PC-9 (cell line): ENCODE results near the gene ZCCHC14. TPM values are rescaled to one million over a fixed set of nuclear protein-coding genes. Genes with fewer than 3 reads are reported as not detected.
A peak's percentile ranks its signal among the peaks of the same experiment; 100 is the strongest.
"Not testable (repeated sequence)": the region's sequence is repeated elsewhere in the genome, so short reads cannot be mapped to it uniquely, and the experiment has no call there.

ENCODE experiments used
- BruUV-seq: library from RNA; stranded (reverse); fragments of 400-500 nt; replicated peaks from 2 replicates; lab custom pipeline; 2021; lab: Mats Ljungman, UMichigan
- CTCF ChIA-PET: fragments of 300-600 bp; sonication (Branson Sonifier 250); formaldehyde crosslinking; loops from one replicate; lab custom pipeline; 2022; ENCODE audit warnings: antibody characterized with exemption; lab: Charles Lee
- POLR2A ChIA-PET: fragments of 300-600 bp; sonication (Branson Sonifier 250); formaldehyde crosslinking; loops from one replicate; lab custom pipeline; 2022; ENCODE audit warnings: antibody characterized with exemption; ENCODE audit not compliant: unreplicated experiment; lab: Charles Lee
- DNase-seq, 2 experiments: peaks; one replicate each; pipeline versions ENCODE4 v3.0.0 to v3.0.0-alpha.2; 2015 to 2022; ENCODE audit warnings: mixed read lengths in 1 of 2
- H2AFZ ChIP-seq: fragments of 200-600 bp; sonication (generic); 2 replicates; pipeline ENCODE4 v1.8.1; 2017; ENCODE audit warnings: antibody characterized with exemption
- H3F3A ChIP-seq: fragments of 200-600 bp; sonication (generic); 2 replicates; pipeline ENCODE4 v1.8.1; 2017; ENCODE audit warnings: antibody characterized with exemption, mild to moderate bottlenecking, low read depth; ENCODE audit not compliant: insufficient read depth
- H3K27ac ChIP-seq: fragments of 200-600 bp; sonication (generic); 2 replicates; pipeline ENCODE4 v1.6.1; 2016; ENCODE audit warnings: mixed run types
- H3K27me3 ChIP-seq: fragments of 200-600 bp; sonication (generic); 2 replicates; pipeline ENCODE4 v1.6.1; 2016; ENCODE audit warnings: low read depth, mixed run types; ENCODE audit not compliant: insufficient read depth
- H3K36me3 ChIP-seq: fragments of 200-600 bp; sonication (generic); 2 replicates; pipeline ENCODE4 v1.6.1; 2016; ENCODE audit warnings: low read depth, mixed run types
- H3K4me1 ChIP-seq: fragments of 200-600 bp; sonication (generic); replicated peaks from 2 replicates; pipeline ENCODE4 v1.6.1; 2016; ENCODE audit warnings: mixed run types; ENCODE audit not compliant: insufficient read depth
- H3K4me2 ChIP-seq: fragments of 200-600 bp; sonication (generic); 2 replicates; pipeline ENCODE4 v1.6.1; 2017; ENCODE audit warnings: mixed run types
- H3K4me3 ChIP-seq: fragments of 200-600 bp; sonication (generic); 2 replicates; pipeline ENCODE4 v1.6.1; 2016; ENCODE audit warnings: mixed run types
- H3K79me2 ChIP-seq: fragments of 200-600 bp; sonication (generic); 2 replicates; pipeline ENCODE4 v1.6.1; 2017; ENCODE audit warnings: low read depth, mixed run types
- H3K9me2 ChIP-seq: fragments of 200-600 bp; sonication (generic); 2 replicates; pipeline ENCODE4 v1.8.1; 2017; ENCODE audit warnings: mild to moderate bottlenecking; ENCODE audit not compliant: insufficient read depth
- H3K9me3 ChIP-seq: fragments of 200-600 bp; sonication (generic); 2 replicates; pipeline ENCODE4 v1.8.1; 2016; ENCODE audit warnings: low read depth; ENCODE audit not compliant: insufficient read depth
- H4K20me1 ChIP-seq: fragments of 200-600 bp; sonication (generic); 2 replicates; pipeline ENCODE4 v1.8.1; 2017; ENCODE audit not compliant: insufficient read depth
- EZH2 ChIP-seq: fragments of 200-600 bp; sonication (generic); IDR thresholded peaks from 2 replicates; pipeline ENCODE4 v1.8.0; 2017; ENCODE audit warnings: antibody characterized with exemption, low read depth
- intact Hi-C: fragments of 100-400 bp; cut with micrococcal nuclease; formaldehyde crosslinking; loops from one replicate; pipeline ENCODE4 v1.10.0; 2022; ENCODE audit not compliant: unreplicated experiment
- total RNA-seq: library from RNA; stranded (reverse); gene quantifications from 2 replicates; pipeline ENCODE4 v1.2.3, GENCODE V29; 2021
- TF ChIP-seq, protein P1 (sequence below): fragments of 200-600 bp; sonication (generic); conservative IDR thresholded peaks from 2 replicates; pipeline ENCODE4 v1.6.1; 2017; ENCODE audit warnings: mixed run types, antibody characterized with exemption, mild to moderate bottlenecking, moderate library complexity

Gene ZCCHC14
- total RNA-seq, 1 experiment from 2014 or later, result 17.9 TPM

DNA sequence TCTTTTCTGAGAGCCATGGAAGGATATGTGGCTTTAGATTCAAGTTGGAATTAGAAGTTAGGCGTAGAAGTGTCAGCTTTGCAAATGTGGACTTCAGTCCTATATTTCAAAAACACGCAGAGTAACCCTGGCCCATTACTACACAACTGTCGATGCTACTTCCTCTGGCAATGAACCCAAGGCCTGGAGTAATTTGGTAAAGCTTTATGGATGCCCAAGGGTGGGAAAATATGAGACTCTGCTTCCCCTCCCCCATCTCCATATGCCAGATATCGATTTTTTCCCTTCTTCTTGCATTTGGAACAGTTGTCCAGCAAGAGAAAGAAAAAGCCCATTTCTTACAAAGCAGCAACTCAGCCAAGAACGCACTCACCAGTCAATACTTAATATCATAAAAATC, 103.6 kb downstream of the ZCCHC14 start:
- H3K27me3 ChIP-seq, result no peaks in the 10 kb centered on the region
- H3K79me2 ChIP-seq, result peaks cover 16% of the 10 kb centered on the region
- no peaks in the 10 kb centered on the region for H3K36me3 ChIP-seq
- peaks cover 43% of the 10 kb centered on the region for H3K4me1 ChIP-seq
- CTCF ChIA-PET, result interaction anchor here (1.1 kb wide), 1 partner anchor 186 kb away, joined by 8 read pairs; no protein-coding TSS in a partner anchor
- DNase-seq, result no peak
- peak overlapping the region; percentile 57 for H3K4me2 ChIP-seq
- POLR2A ChIA-PET, result no interaction called here
- BruUV-seq, result no TSS peak
- intact Hi-C loops, result no loop called here
- no peak overlapping the region for H3K4me3 ChIP-seq
- TF ChIP-seq, protein P1, sequence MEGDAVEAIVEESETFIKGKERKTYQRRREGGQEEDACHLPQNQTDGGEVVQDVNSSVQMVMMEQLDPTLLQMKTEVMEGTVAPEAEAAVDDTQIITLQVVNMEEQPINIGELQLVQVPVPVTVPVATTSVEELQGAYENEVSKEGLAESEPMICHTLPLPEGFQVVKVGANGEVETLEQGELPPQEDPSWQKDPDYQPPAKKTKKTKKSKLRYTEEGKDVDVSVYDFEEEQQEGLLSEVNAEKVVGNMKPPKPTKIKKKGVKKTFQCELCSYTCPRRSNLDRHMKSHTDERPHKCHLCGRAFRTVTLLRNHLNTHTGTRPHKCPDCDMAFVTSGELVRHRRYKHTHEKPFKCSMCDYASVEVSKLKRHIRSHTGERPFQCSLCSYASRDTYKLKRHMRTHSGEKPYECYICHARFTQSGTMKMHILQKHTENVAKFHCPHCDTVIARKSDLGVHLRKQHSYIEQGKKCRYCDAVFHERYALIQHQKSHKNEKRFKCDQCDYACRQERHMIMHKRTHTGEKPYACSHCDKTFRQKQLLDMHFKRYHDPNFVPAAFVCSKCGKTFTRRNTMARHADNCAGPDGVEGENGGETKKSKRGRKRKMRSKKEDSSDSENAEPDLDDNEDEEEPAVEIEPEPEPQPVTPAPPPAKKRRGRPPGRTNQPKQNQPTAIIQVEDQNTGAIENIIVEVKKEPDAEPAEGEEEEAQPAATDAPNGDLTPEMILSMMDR, result no peak
- no peak for TF ChIP-seq EZH2
- no peak overlapping the region for H2AFZ ChIP-seq
- no peaks in the 10 kb centered on the region for H3K9me3 ChIP-seq
- peaks cover 30% of the 10 kb centered on the region for H3F3A ChIP-seq
- H3K27ac ChIP-seq, result peak overlapping the region; percentile 83
- no peaks in the 10 kb centered on the region for H3K9me2 ChIP-seq
- peaks cover 14% of the 10 kb centered on the region for H4K20me1 ChIP-seq

DNA sequence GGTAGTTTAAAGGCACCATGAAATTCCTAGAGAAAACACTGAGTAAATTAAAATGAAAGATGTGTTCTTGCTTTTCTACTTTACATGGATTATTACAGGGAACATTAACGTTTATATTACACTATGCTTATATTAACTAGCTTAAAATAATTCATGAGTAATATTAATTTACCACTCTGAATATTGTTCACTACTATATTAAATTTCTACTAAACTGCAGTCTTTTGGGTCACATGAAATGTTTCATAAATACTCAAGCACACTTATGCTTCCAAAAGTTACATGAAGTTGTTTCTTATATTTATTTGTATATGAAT, 104.0 kb downstream of the ZCCHC14 start:
- Histone ChIP-seq H3K79me2 (peaks cover 11% of the 10 kb centered on the region), H3K27ac (peak overlapping the region; percentile 83), H3K9me2 (no peaks in the 10 kb centered on the region), H3K9me3 (no peaks in the 10 kb centered on the region), H3F3A (peaks cover 35% of the 10 kb centered on the region), H3K27me3 (no peaks in the 10 kb centered on the region), H3K36me3 (no peaks in the 10 kb centered on the region), H3K4me3 (no peak overlapping the region), H2AFZ (no peak overlapping the region), H4K20me1 (peaks cover 10% of the 10 kb centered on the region), H3K4me2 (peak overlapping the region; percentile 57), H3K4me1 (peaks cover 38% of the 10 kb centered on the region)
- BruUV-seq, result no TSS peak
- ChIA-PET POLR2A (interaction anchor here (0.6 kb wide), 1 partner anchor 262 kb away, joined by 3 read pairs; no protein-coding TSS in a partner anchor), CTCF (interaction anchor here (1.1 kb wide), 1 partner anchor 186 kb away, joined by 8 read pairs; no protein-coding TSS in a partner anchor)
- no peak for TF ChIP-seq EZH2
- TF ChIP-seq, protein P1, result no peak
- DNase-seq, result no peak
- intact Hi-C loops, result no loop called here

DNA sequence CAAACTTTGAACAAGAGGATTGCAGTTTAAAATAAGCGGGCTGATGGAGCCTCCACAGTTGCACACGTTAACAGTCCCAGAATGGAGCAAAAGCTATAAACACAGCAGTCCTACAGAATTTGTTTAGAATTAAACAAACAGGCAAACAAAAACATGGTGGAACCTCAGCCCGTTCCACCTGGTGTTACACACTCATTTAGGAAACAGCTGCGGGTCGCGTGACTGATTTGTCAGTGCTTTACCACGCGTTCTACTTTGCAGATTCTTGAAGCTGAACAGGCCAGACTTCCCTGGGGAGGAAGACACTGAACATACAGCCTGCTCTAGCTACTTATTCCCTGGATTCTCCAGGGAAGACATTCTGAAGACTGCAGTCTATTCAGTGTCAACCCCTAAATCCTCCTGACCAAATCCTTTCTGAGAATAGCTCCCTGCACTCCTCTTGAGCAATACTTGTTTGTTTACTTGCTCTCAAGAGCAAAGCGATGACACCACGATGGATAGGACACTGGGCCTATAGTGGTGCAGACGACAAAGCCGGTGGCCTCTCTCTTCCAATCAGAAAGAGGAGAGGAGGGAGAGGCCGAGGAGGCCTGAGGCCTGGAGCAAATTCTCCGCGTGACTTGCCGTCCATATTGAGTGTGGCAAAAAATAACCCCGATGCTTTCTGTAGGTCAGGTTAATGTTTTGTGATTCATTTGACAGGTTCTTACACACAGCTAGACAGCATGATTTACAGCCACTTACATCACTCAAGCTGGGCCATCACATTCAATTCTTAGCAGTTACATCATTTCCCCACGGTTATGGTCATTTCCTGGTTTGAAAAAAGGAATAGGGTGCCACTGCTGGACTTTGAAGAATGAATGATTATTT, 104.6 kb downstream of the ZCCHC14 start:
- Histone ChIP-seq H3K9me2 (no peaks in the 10 kb centered on the region), H3F3A (peaks cover 35% of the 10 kb centered on the region), H3K79me2 (peaks cover 5% of the 10 kb centered on the region), H2AFZ (peak overlapping the region; percentile 28), H3K4me2 (peak overlapping the region; percentile 79), H3K4me1 (peaks cover 34% of the 10 kb centered on the region), H4K20me1 (peaks cover 4% of the 10 kb centered on the region), H3K36me3 (no peaks in the 10 kb centered on the region), H3K27me3 (no peaks in the 10 kb centered on the region), H3K4me3 (peak overlapping the region; percentile 45; the same call in 1 of the 2 replicates), H3K9me3 (no peaks in the 10 kb centered on the region), H3K27ac (peak overlapping the region; percentile 83)
- POLR2A ChIA-PET, result interaction anchor here (0.6 kb wide), 2 partner anchors 223 to 263 kb away, joined by 3 to 10 read pairs; no protein-coding TSS in a partner anchor
- intact Hi-C loops, result no loop called here
- no peak for TF ChIP-seq EZH2
- TF ChIP-seq, protein P1, result no peak
- no TSS peak for BruUV-seq
- peak; percentile 87 to 99 for DNase-seq
- CTCF ChIA-PET, result interaction anchor here (1.1 kb wide), 1 partner anchor 185 kb away, joined by 8 read pairs; no protein-coding TSS in a partner anchor

DNA sequence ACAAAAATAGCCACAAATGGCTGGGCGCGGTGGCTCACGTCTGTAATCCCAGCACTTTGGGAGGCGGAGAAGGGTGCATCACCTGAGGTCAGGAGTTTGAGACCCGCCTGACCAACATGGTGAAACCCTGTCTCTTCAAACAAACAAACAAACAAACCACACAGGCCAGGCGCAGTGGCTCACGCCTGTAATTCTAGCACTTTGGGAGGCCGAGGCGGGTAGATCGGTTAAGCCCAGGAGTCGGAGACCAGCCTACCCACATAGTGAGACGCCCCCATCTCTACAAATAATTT, 108.0 kb downstream of the ZCCHC14 start:
- CTCF ChIA-PET, result interaction anchor here (0.7 kb wide), 2 partner anchors 9 to 66 kb away, joined by 5 to 6 read pairs; no protein-coding TSS in a partner anchor
- BruUV-seq, H3K27me3 ChIP-seq, POLR2A ChIA-PET, H3K36me3 ChIP-seq, H3K9me2 ChIP-seq, DNase-seq, H3K9me3 ChIP-seq: not testable (repeated sequence)
- H3K4me3 ChIP-seq, result peak overlapping the region; percentile 88
- H3K4me1 ChIP-seq, result peaks cover 51% of the 10 kb centered on the region
- H3F3A ChIP-seq, result peaks cover 41% of the 10 kb centered on the region
- peak overlapping the region; percentile 73 for H3K27ac ChIP-seq
- peak overlapping the region; percentile 95 for H2AFZ ChIP-seq
- peaks cover 31% of the 10 kb centered on the region for H4K20me1 ChIP-seq
- intact Hi-C loops, result loop anchor here (5.0 kb wide), 1 partner anchor 68 kb away; the partner anchor contains the start of gene C16orf95
- peak overlapping the region; percentile 78 for H3K4me2 ChIP-seq
- peaks cover 33% of the 10 kb centered on the region for H3K79me2 ChIP-seq
